ENCODE results near the gene WFDC12.

DNA sequence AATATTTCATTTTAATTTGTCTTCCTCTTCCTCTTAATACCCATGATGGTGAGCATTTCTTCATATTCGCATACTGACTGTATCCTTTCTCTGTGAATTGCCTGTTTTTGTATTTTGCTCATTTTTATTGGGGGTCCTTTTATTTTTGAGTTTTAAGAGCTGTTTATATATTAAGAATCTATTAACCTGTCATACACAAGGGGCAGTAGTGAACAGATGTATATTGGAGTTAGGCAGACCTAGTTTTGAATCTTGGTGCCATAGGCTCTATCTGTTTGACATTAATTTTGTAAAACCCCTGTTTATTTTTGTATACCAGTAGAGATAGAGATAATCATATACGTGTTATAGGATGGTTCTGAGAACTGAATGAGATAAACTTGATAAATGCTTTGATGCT, 6.2 kb downstream of the WFDC12 start:
- TF ChIP-seq, protein P1, sequence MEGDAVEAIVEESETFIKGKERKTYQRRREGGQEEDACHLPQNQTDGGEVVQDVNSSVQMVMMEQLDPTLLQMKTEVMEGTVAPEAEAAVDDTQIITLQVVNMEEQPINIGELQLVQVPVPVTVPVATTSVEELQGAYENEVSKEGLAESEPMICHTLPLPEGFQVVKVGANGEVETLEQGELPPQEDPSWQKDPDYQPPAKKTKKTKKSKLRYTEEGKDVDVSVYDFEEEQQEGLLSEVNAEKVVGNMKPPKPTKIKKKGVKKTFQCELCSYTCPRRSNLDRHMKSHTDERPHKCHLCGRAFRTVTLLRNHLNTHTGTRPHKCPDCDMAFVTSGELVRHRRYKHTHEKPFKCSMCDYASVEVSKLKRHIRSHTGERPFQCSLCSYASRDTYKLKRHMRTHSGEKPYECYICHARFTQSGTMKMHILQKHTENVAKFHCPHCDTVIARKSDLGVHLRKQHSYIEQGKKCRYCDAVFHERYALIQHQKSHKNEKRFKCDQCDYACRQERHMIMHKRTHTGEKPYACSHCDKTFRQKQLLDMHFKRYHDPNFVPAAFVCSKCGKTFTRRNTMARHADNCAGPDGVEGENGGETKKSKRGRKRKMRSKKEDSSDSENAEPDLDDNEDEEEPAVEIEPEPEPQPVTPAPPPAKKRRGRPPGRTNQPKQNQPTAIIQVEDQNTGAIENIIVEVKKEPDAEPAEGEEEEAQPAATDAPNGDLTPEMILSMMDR (IDR thresholded peaks at IDR 0.05; ENCODE audit: low read depth, low read length) = no peak
- TF ChIP-seq MYC (IDR thresholded peaks at IDR 0.05; ENCODE audit: low read depth, low read length) (no peak), POLR2A (IDR thresholded peaks at IDR 0.05; ENCODE audit: extremely low read depth, insufficient read length) (no peak)
- TF ChIP-seq, protein P2, sequence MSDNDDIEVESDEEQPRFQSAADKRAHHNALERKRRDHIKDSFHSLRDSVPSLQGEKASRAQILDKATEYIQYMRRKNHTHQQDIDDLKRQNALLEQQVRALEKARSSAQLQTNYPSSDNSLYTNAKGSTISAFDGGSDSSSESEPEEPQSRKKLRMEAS (IDR thresholded peaks at IDR 0.05; ENCODE audit: low read depth, low read length) = no peak
